ENCODE measurements around the gene CD248. TPM values are rescaled to one million over a fixed set of nuclear protein-coding genes. Genes with fewer than 3 reads are reported as not detected.

CD248 gene
- total RNA-seq, 1 experiment from 2014 or later = not detected

- Histone ChIP-seq H3K27me3 (ENCODE audit: insufficient read depth, low read depth) (peaks cover 8% of the 10 kb centered on the region; the same call in 1 of the 2 replicates), H3K36me3 (ENCODE audit: low read depth) (no peaks in the 10 kb centered on the region), H3K9me3 (ENCODE audit: insufficient read depth, low read depth) (peaks cover 13% of the 10 kb centered on the region; the same call in 1 of the 2 replicates), H3K9me2 (ENCODE audit: insufficient read depth) (no peaks in the 10 kb centered on the region), H3K4me3 (no peak overlapping the region), H3K79me2 (ENCODE audit: low read depth) (no peaks in the 10 kb centered on the region), H2AFZ (no peak overlapping the region), H4K20me1 (ENCODE audit: insufficient read depth) (no peaks in the 10 kb centered on the region), H3K4me1 (replicated peaks; ENCODE audit: insufficient read depth) (peaks cover 16% of the 10 kb centered on the region), H3F3A (ENCODE audit: insufficient read depth, low read depth) (peaks cover 13% of the 10 kb centered on the region; the same call in 1 of the 2 replicates), H3K27ac (no peak overlapping the region), H3K4me2 (no peak overlapping the region)
- POLR2A ChIA-PET (ENCODE audit: unreplicated experiment) = no interaction called here
- CTCF ChIA-PET = no interaction called here
- TF ChIP-seq CTCF (conservative IDR thresholded peaks at IDR 0.05) (no peak), EZH2 (IDR thresholded peaks at IDR 0.05; ENCODE audit: low read depth) (no peak)
- DNase-seq = no peak
- BruUV-seq (replicated peaks) = no TSS peak
- intact Hi-C loops (cut with micrococcal nuclease; ENCODE audit: unreplicated experiment) = no loop called here
Measured at GRCh38 chr11:66315921-66316811, 678 bp downstream of the CD248 start.

- Histone ChIP-seq H3K4me2 (no peak overlapping the region), H3K4me3 (no peak overlapping the region), H3K9me3 (ENCODE audit: insufficient read depth, low read depth) (peaks cover 13% of the 10 kb centered on the region; the same call in 1 of the 2 replicates), H3F3A (ENCODE audit: insufficient read depth, low read depth) (peaks cover 13% of the 10 kb centered on the region; the same call in 1 of the 2 replicates), H3K36me3 (ENCODE audit: low read depth) (no peaks in the 10 kb centered on the region), H3K27ac (no peak overlapping the region), H3K79me2 (ENCODE audit: low read depth) (no peaks in the 10 kb centered on the region), H3K9me2 (ENCODE audit: insufficient read depth) (no peaks in the 10 kb centered on the region), H4K20me1 (ENCODE audit: insufficient read depth) (no peaks in the 10 kb centered on the region), H3K4me1 (replicated peaks; ENCODE audit: insufficient read depth) (peaks cover 16% of the 10 kb centered on the region), H3K27me3 (ENCODE audit: insufficient read depth, low read depth) (peaks cover 4% of the 10 kb centered on the region; the same call in 1 of the 2 replicates), H2AFZ (no peak overlapping the region)
- DNase-seq = no peak
- CTCF ChIA-PET = no interaction called here
- no TSS peak for BruUV-seq (replicated peaks)
- POLR2A ChIA-PET (ENCODE audit: unreplicated experiment) = no interaction called here
- intact Hi-C loops (cut with micrococcal nuclease; ENCODE audit: unreplicated experiment) = no loop called here
- no peak for TF ChIP-seq EZH2 (IDR thresholded peaks at IDR 0.05; ENCODE audit: low read depth)
- TF ChIP-seq CTCF (conservative IDR thresholded peaks at IDR 0.05) = no peak
Measured at GRCh38 chr11:66315498-66315885, 1.4 kb downstream of the CD248 start.

- no peaks in the 10 kb centered on the region for H3K36me3 ChIP-seq (ENCODE audit: low read depth)
- peaks cover 10% of the 10 kb centered on the region; the same call in 1 of the 2 replicates for H3F3A ChIP-seq (ENCODE audit: insufficient read depth, low read depth)
- peaks cover 16% of the 10 kb centered on the region for H3K4me1 ChIP-seq (replicated peaks; ENCODE audit: insufficient read depth)
- POLR2A ChIA-PET (ENCODE audit: unreplicated experiment) = no interaction called here
- TF ChIP-seq CTCF (conservative IDR thresholded peaks at IDR 0.05) = no peak
- TF ChIP-seq EZH2 (IDR thresholded peaks at IDR 0.05; ENCODE audit: low read depth) = no peak
- peaks cover 8% of the 10 kb centered on the region; the same call in 1 of the 2 replicates for H3K9me3 ChIP-seq (ENCODE audit: insufficient read depth, low read depth)
- no peak overlapping the region for H3K4me3 ChIP-seq
- no peaks in the 10 kb centered on the region for H4K20me1 ChIP-seq (ENCODE audit: insufficient read depth)
- H3K4me2 ChIP-seq = no peak overlapping the region
- H3K27me3 ChIP-seq (ENCODE audit: insufficient read depth, low read depth) = peaks cover 1% of the 10 kb centered on the region
- intact Hi-C loops (cut with micrococcal nuclease; ENCODE audit: unreplicated experiment) = loop anchor here (5.0 kb wide), 1 partner anchor 57 kb away; the partner anchor contains the start of gene SLC29A2
- H2AFZ ChIP-seq = no peak overlapping the region
- no TSS peak for BruUV-seq (replicated peaks)
- H3K79me2 ChIP-seq (ENCODE audit: low read depth) = no peaks in the 10 kb centered on the region
- no peak for DNase-seq
- CTCF ChIA-PET = no interaction called here
- H3K27ac ChIP-seq = no peak overlapping the region
- H3K9me2 ChIP-seq (ENCODE audit: insufficient read depth) = no peaks in the 10 kb centered on the region
Measured at GRCh38 chr11:66314561-66315497, 2.0 kb downstream of the CD248 start.
